HCT116 (cell line): ENCODE measurements around the gene NTNG2.

Source experiments
- ELF1 ChIP-seq: IDR thresholded peaks from 2 replicates; pipeline ENCODE4 v1.6.1; 2012; ENCODE audit warnings: low read depth, borderline replicate concordance
- POLR2AphosphoS5 ChIP-seq: IDR thresholded peaks from 2 replicates; pipeline ENCODE4 v1.6.1; 2011; ENCODE audit warnings: mild to moderate bottlenecking, low read depth, low read length, moderate library complexity
- SIN3A ChIP-seq: IDR thresholded peaks from 2 replicates; pipeline ENCODE4 v1.6.1; 2012; ENCODE audit warnings: low read depth
- TF ChIP-seq, protein P1 (sequence below): IDR thresholded peaks from 2 replicates; pipeline ENCODE4 v1.6.1; 2012

DNA sequence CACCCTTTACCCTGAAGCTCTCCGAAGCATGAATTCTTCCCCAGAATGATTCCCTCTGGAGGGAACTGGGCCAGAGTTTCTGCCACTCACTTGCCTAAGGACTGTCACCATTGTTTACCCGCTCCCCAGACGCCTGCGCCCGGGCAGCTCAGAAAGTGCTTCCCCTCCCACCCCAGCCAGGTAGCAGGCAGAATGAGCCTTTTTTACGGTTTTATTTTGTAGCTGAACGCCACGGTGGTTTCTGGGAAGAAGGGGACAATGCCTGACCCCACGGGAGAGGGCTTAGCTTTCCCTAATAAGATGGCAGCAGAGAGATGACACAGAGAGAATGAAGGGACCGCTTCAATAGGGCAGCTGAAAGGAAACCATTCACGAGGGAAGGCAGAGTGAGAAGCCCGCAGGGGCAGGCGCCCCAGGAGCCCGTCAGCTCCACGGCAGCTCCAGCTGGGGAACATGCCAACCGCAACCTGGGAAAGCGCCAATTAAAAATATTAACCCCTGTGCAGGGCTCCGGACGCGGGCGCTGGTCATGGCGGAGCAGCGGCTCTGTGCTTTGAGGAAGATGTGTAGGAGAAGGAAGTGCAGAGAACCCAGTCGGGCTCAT is 20.4 kb upstream of the NTNG2 start:
- TF ChIP-seq POLR2AphosphoS5 (no peak), SIN3A (no peak), ELF1 (no peak)
- TF ChIP-seq, protein P1, sequence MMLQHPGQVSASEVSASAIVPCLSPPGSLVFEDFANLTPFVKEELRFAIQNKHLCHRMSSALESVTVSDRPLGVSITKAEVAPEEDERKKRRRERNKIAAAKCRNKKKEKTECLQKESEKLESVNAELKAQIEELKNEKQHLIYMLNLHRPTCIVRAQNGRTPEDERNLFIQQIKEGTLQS = no peak
